HEK293 (cell line): ENCODE measurements around the gene STN1.

Experiments used
- FEZF1 ChIP-seq: fragments of 450-650 bp; formaldehyde crosslinking; IDR thresholded peaks from 2 replicates; pipeline ENCODE4 v1.5.1; 2016; ENCODE audit warnings: missing biosample characterization, missing genetic modification characterization
- GLIS2 ChIP-seq: fragments of 450-650 bp; formaldehyde crosslinking; IDR thresholded peaks from 2 replicates; pipeline ENCODE4 v1.5.1; 2016; ENCODE audit warnings: missing biosample characterization, missing genetic modification characterization
- HOXA7 ChIP-seq: sonication (generic); formaldehyde crosslinking; IDR thresholded peaks from 2 replicates; pipeline ENCODE4 v1.8.1; 2022; ENCODE audit warnings: missing genetic modification reagents, borderline replicate concordance
- KLF7 ChIP-seq: fragments of 450-650 bp; formaldehyde crosslinking; IDR thresholded peaks from 2 replicates; pipeline ENCODE4 v1.5.1; 2016; ENCODE audit warnings: missing biosample characterization, missing genetic modification characterization, borderline replicate concordance
- PRDM4 ChIP-seq: fragments of 450-650 bp; formaldehyde crosslinking; IDR thresholded peaks from 2 replicates; pipeline ENCODE4 v1.5.1; 2017; ENCODE audit warnings: missing biosample characterization, missing genetic modification characterization
- SETDB1 ChIP-seq: IDR thresholded peaks from one replicate; pipeline ENCODE4 v1.6.1; 2017; ENCODE audit warnings: mild to moderate bottlenecking, low read length, moderate library complexity, mixed read lengths; ENCODE audit not compliant: insufficient read length
- SP2 ChIP-seq: fragments of 450-650 bp; formaldehyde crosslinking; IDR thresholded peaks from 2 replicates; pipeline ENCODE4 v1.5.1; 2016; ENCODE audit warnings: missing biosample characterization, missing genetic modification characterization
- TCF7L2 ChIP-seq: IDR thresholded peaks from 2 replicates; pipeline ENCODE4 v1.6.1; 2011; ENCODE audit warnings: low read depth, mild to moderate bottlenecking, inconsistent platforms, low read length, moderate library complexity, borderline replicate concordance
- WT1 ChIP-seq: fragments of 450-650 bp; formaldehyde crosslinking; IDR thresholded peaks from 2 replicates; pipeline ENCODE4 v1.5.1; 2016; ENCODE audit warnings: missing biosample characterization, missing genetic modification characterization
- ZFP3 ChIP-seq: fragments of 450-650 bp; formaldehyde crosslinking; IDR thresholded peaks from 2 replicates; pipeline ENCODE4 v1.5.1; 2016; ENCODE audit warnings: low read depth, missing biosample characterization, missing genetic modification characterization
- ZFP37 ChIP-seq: fragments of 450-650 bp; formaldehyde crosslinking; IDR thresholded peaks from 2 replicates; pipeline ENCODE4 v1.5.1; 2016; ENCODE audit warnings: missing biosample characterization, missing genetic modification characterization
- ZFP69B ChIP-seq: fragments of 450-650 bp; formaldehyde crosslinking; IDR thresholded peaks from 2 replicates; pipeline ENCODE4 v1.5.1; 2016; ENCODE audit warnings: missing biosample characterization, missing genetic modification characterization
- ZNF133 ChIP-seq: fragments of 450-650 bp; formaldehyde crosslinking; IDR thresholded peaks from 2 replicates; pipeline ENCODE4 v1.5.1; 2016; ENCODE audit warnings: missing biosample characterization, missing genetic modification characterization
- ZNF19 ChIP-seq: fragments of 450-650 bp; formaldehyde crosslinking; IDR thresholded peaks from 2 replicates; pipeline ENCODE4; 2016; ENCODE audit warnings: missing biosample characterization, missing genetic modification characterization, low read depth
- ZNF202 ChIP-seq: fragments of 450-650 bp; formaldehyde crosslinking; IDR thresholded peaks from 2 replicates; pipeline ENCODE4 v1.5.1; 2016; ENCODE audit warnings: missing biosample characterization, missing genetic modification characterization, borderline replicate concordance
- ZNF366 ChIP-seq: fragments of 450-650 bp; formaldehyde crosslinking; conservative IDR thresholded peaks from 2 replicates; pipeline ENCODE4 v1.5.1; 2016; ENCODE audit warnings: missing biosample characterization, missing genetic modification characterization
- ZNF391 ChIP-seq: fragments of 450-650 bp; formaldehyde crosslinking; IDR thresholded peaks from 2 replicates; pipeline ENCODE4 v1.5.1; 2016; ENCODE audit warnings: low read depth, missing biosample characterization, missing genetic modification characterization, borderline replicate concordance
- ZNF501 ChIP-seq: fragments of 450-650 bp; formaldehyde crosslinking; IDR thresholded peaks from 2 replicates; pipeline ENCODE4 v1.5.1; 2016; ENCODE audit warnings: missing biosample characterization, missing genetic modification characterization
- ZNF521 ChIP-seq: fragments of 450-650 bp; formaldehyde crosslinking; IDR thresholded peaks from 2 replicates; pipeline ENCODE4 v1.5.1; 2017; ENCODE audit warnings: missing biosample characterization, mild to moderate bottlenecking, missing genetic modification characterization
- ZNF548 ChIP-seq: fragments of 450-650 bp; formaldehyde crosslinking; IDR thresholded peaks from 2 replicates; pipeline ENCODE4 v1.5.1; 2016; ENCODE audit warnings: missing biosample characterization, missing genetic modification characterization
- ZNF623 ChIP-seq: fragments of 450-650 bp; formaldehyde crosslinking; IDR thresholded peaks from 2 replicates; pipeline ENCODE4 v1.5.1; 2016; ENCODE audit warnings: missing biosample characterization, missing genetic modification characterization
- ZNF654 ChIP-seq: fragments of 450-650 bp; formaldehyde crosslinking; IDR thresholded peaks from 2 replicates; pipeline ENCODE4 v1.5.1; 2016; ENCODE audit warnings: low read depth, missing biosample characterization, missing genetic modification characterization
- ZNF664 ChIP-seq: fragments of 450-650 bp; formaldehyde crosslinking; IDR thresholded peaks from 2 replicates; pipeline ENCODE4 v1.5.1; 2016; ENCODE audit warnings: missing biosample characterization, missing genetic modification characterization
- ZNF692 ChIP-seq: fragments of 450-650 bp; formaldehyde crosslinking; IDR thresholded peaks from 2 replicates; pipeline ENCODE4 v1.5.1; 2016; ENCODE audit warnings: missing biosample characterization, missing genetic modification characterization
- ZSCAN18 ChIP-seq: fragments of 450-650 bp; formaldehyde crosslinking; IDR thresholded peaks from 2 replicates; pipeline ENCODE4 v1.5.1; 2016; ENCODE audit warnings: missing biosample characterization, missing genetic modification characterization
- ZSCAN23 ChIP-seq: fragments of 450-650 bp; formaldehyde crosslinking; IDR thresholded peaks from 2 replicates; pipeline ENCODE4 v1.5.1; 2016; ENCODE audit warnings: missing biosample characterization, missing genetic modification characterization
- TF ChIP-seq, protein P1 (sequence below): IDR thresholded peaks from 2 replicates; pipeline ENCODE4 v1.6.1; 2011; ENCODE audit warnings: mild to moderate bottlenecking, low read depth, low read length, borderline replicate concordance
- TF ChIP-seq, protein P2 (sequence below): fragments of 450-650 bp; formaldehyde crosslinking; IDR thresholded peaks from 2 replicates; pipeline ENCODE4 v1.5.1; 2017; ENCODE audit warnings: missing biosample characterization, missing genetic modification characterization
- TF ChIP-seq, protein P3 (sequence below): fragments of 450-650 bp; formaldehyde crosslinking; IDR thresholded peaks from 2 replicates; pipeline ENCODE4 v1.5.1; 2016; ENCODE audit warnings: missing biosample characterization, missing genetic modification characterization

STN1 gene

GRCh38 chr10:103966671-103967447, 48.9 kb upstream of the STN1 start, which contains the start of gene SLK (continued):
- 0 out of 2 replicates have a peak, but pooled peaks have one; percentile 50 for TF ChIP-seq PRDM4
- no peak for TF ChIP-seq ZNF692 (tag by site-specific recombination)
- peak; percentile 63; the same call in 1 of the 2 replicates for TF ChIP-seq ZFP69B
- TF ChIP-seq ZSCAN18 (tag by site-specific recombination), result no peak
- TF ChIP-seq, protein P1, sequence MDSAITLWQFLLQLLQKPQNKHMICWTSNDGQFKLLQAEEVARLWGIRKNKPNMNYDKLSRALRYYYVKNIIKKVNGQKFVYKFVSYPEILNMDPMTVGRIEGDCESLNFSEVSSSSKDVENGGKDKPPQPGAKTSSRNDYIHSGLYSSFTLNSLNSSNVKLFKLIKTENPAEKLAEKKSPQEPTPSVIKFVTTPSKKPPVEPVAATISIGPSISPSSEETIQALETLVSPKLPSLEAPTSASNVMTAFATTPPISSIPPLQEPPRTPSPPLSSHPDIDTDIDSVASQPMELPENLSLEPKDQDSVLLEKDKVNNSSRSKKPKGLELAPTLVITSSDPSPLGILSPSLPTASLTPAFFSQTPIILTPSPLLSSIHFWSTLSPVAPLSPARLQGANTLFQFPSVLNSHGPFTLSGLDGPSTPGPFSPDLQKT, result no peak
- no peak for TF ChIP-seq ZNF664 (tag by site-specific recombination)
- TF ChIP-seq, protein P2, sequence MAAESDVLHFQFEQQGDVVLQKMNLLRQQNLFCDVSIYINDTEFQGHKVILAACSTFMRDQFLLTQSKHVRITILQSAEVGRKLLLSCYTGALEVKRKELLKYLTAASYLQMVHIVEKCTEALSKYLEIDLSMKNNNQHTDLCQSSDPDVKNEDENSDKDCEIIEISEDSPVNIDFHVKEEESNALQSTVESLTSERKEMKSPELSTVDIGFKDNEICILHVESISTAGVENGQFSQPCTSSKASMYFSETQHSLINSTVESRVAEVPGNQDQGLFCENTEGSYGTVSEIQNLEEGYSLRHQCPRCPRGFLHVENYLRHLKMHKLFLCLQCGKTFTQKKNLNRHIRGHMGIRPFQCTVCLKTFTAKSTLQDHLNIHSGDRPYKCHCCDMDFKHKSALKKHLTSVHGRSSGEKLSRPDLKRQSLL (tag by site-specific recombination), result peak; percentile 16; the same call in 1 of the 2 replicates
- no peak for TF ChIP-seq FEZF1
- no peak for TF ChIP-seq WT1
- TF ChIP-seq ZFP3 (tag by site-specific recombination), result no peak
- TF ChIP-seq GLIS2 (tag by site-specific recombination), result peak; percentile 84
- TF ChIP-seq ZNF501 (tag by site-specific recombination), result peak; percentile 58; the same call in 1 of the 2 replicates
- TF ChIP-seq ZNF548, result no peak
- TF ChIP-seq SP2 (tag by site-specific recombination), result no peak
- TF ChIP-seq ZNF202 (tag by site-specific recombination), result no peak
- no peak for TF ChIP-seq ZNF521
- TF ChIP-seq KLF7, result no peak
- TF ChIP-seq ZFP37 (tag by site-specific recombination), result peak; percentile 37; the same call in 1 of the 2 replicates
- TF ChIP-seq TCF7L2, result no peak
- TF ChIP-seq ZNF366, result no peak; the same call in 1 of the 2 replicates
- TF ChIP-seq HOXA7 (CRISPR knock-in tag), result no peak
- TF ChIP-seq ZSCAN23 (tag by site-specific recombination), result 0 out of 2 replicates have a peak, but pooled peaks have one; percentile 24
- TF ChIP-seq ZNF623, result no peak
- no peak for TF ChIP-seq ZNF133 (tag by site-specific recombination)
- TF ChIP-seq ZNF19 (tag by site-specific recombination), result no peak
- TF ChIP-seq SETDB1, result no peak
- TF ChIP-seq, protein P3, sequence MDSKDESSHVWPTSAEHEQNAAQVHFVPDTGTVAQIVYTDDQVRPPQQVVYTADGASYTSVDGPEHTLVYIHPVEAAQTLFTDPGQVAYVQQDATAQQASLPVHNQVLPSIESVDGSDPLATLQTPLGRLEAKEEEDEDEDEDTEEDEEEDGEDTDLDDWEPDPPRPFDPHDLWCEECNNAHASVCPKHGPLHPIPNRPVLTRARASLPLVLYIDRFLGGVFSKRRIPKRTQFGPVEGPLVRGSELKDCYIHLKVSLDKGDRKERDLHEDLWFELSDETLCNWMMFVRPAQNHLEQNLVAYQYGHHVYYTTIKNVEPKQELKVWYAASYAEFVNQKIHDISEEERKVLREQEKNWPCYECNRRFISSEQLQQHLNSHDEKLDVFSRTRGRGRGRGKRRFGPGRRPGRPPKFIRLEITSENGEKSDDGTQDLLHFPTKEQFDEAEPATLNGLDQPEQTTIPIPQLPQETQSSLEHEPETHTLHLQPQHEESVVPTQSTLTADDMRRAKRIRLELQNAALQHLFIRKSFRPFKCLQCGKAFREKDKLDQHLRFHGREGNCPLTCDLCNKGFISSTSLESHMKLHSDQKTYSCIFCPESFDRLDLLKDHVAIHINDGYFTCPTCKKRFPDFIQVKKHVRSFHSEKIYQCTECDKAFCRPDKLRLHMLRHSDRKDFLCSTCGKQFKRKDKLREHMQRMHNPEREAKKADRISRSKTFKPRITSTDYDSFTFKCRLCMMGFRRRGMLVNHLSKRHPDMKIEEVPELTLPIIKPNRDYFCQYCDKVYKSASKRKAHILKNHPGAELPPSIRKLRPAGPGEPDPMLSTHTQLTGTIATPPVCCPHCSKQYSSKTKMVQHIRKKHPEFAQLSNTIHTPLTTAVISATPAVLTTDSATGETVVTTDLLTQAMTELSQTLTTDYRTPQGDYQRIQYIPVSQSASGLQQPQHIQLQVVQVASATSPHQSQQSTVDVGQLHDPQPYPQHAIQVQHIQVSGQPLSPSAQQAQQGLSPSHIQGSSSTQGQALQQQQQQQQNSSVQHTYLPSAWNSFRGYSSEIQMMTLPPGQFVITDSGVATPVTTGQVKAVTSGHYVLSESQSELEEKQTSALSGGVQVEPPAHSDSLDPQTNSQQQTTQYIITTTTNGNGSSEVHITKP (tag by site-specific recombination), result peak; percentile 94
- TF ChIP-seq ZNF654 (tag by site-specific recombination), result no peak
- TF ChIP-seq ZNF391 (tag by site-specific recombination), result no peak
